HL-60 (cell line): ENCODE data around the gene DNAI2.

Experiments used
- CTCF ChIP-seq: IDR thresholded peaks from one replicate; pipeline ENCODE4 v1.5.1; 2011; ENCODE audit warnings: low read length, control low read depth, inconsistent platforms; ENCODE audit not compliant: insufficient read depth
- GABPA ChIP-seq: IDR thresholded peaks from 2 replicates; pipeline ENCODE4 v1.6.1; 2012; ENCODE audit warnings: low read depth
- POLR2AphosphoS5 ChIP-seq: IDR thresholded peaks from 2 replicates; pipeline ENCODE4 v1.6.1; 2012; ENCODE audit warnings: low read depth
- REST ChIP-seq: IDR thresholded peaks from 2 replicates; pipeline ENCODE4 v1.6.1; 2012; ENCODE audit warnings: low read depth; ENCODE audit not compliant: insufficient replicate concordance
- SPI1 ChIP-seq: IDR thresholded peaks from 2 replicates; pipeline ENCODE4 v1.6.1; 2012; ENCODE audit warnings: low read depth, mild to moderate bottlenecking, borderline replicate concordance

DNA sequence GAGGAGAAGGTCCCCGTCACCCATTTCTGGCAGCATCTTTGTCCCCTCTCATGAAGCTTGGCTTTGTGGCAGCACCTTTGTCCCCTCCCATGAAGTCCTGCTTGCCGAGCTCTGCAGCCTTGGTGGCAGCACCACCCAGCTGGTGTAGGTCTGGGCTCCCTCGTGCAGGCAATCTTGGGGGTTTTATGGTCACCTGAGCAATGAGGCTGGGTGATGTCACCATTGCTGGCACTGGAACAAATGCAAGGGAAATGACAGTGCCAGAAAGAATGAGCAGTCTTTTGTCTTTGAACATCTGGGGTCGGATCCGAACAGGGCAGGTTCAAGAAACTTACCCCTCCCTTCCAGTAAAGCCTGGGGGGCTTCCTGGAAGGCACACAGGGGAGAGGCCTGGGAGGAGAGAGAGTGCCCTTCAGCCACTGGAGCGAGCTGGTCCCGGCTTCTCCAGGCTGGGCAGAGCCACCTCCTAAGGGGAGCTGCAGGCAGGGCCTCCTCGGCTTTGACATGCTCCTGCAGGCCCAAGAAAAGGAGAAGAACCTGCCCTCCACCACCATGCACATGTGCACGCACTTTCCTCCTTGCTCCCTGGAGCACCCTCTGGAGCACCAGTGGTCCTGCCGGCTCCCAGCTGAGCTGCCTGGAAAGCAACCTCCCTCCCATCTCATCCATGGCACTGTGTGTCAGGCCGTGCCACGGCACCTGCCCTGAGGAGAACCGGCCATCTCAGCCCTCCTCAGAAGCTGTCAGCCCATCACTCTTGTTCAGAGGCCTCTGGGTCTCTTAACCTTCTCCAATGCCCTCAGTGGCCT, 71.6 kb downstream of the DNAI2 start:
- no peak for TF ChIP-seq CTCF
- no peak for TF ChIP-seq POLR2AphosphoS5
- no peak for TF ChIP-seq REST
- TF ChIP-seq GABPA = no peak
- TF ChIP-seq SPI1 = no peak
